GM18505 (cell line): Measurements from ENCODE around the gene TRO.

Source experiments
- ATAC-seq: cut with Tn5 transposase; IDR thresholded peaks from one replicate; pipeline ENCODE4 v1.9.1; 2021; ENCODE audit not compliant: unreplicated experiment
- POLR2A ChIP-seq: IDR thresholded peaks from 4 replicates; pipeline ENCODE4 v1.6.1; 2011; ENCODE audit warnings: borderline replicate concordance; ENCODE audit not compliant: insufficient read depth, insufficient read length; ENCODE audit errors: extremely low read depth

TRO gene

GRCh38 chrX:54931107-54931506 is 10.5 kb downstream of the TRO start:
- ATAC-seq, result no peak
- TF ChIP-seq POLR2A, result no peak

GRCh38 chrX:54933150-54933826 is 12.7 kb downstream of the TRO start:
- no peak for ATAC-seq
- TF ChIP-seq POLR2A, result no peak

DNA sequence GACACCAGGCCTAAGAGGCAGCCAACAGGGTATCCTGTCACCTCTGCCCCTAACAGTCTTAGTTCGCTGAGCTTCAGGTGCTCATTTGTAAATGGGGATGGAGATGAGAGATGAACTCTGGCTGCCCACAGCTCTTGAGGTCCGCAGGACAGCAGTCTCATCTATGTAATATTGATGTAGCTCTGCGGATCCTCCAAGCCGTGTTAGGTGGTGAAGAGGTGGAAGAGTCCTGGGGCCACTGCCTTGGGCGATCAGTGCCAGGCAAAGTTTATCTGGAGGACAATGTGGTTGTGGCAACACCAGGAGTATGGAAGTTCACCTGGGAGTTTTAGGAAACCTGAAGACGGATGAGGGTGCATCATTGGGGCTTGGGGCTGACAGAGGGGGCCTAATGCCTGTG is 13.4 kb downstream of the TRO start:
- TF ChIP-seq POLR2A, result no peak
- ATAC-seq, result no peak

- no peak for TF ChIP-seq POLR2A
- ATAC-seq, result no peak
Measured at GRCh38 chrX:54934890-54935289, 14.3 kb downstream of the TRO start.

DNA sequence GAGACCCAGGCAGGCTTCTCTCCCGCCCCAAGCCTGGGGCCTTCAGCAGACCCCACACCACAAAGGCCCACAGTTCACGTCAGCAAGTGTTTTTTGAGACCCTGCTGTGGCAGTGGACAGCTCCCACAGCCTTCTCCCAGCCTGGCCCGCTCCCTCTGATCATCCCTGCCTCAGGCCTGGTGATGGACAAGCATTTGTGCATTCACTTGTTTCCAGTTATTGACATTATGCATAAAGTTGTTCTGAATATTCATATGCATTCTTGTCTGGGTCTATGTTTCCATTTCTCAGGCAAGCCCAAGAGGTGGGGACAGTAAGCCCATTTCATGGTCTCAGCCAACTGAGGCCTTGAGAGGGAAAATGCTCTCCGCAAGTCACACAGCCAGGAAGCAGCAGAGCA is 14.7 kb downstream of the TRO start:
- TF ChIP-seq POLR2A, result no peak

GRCh38 chrX:54937416-54937815 is 16.8 kb downstream of the TRO start:
- no peak for TF ChIP-seq POLR2A
- no peak for ATAC-seq

More for the DNA sequence above, 14.7 kb downstream of the TRO start:
- no peak for ATAC-seq

DNA sequence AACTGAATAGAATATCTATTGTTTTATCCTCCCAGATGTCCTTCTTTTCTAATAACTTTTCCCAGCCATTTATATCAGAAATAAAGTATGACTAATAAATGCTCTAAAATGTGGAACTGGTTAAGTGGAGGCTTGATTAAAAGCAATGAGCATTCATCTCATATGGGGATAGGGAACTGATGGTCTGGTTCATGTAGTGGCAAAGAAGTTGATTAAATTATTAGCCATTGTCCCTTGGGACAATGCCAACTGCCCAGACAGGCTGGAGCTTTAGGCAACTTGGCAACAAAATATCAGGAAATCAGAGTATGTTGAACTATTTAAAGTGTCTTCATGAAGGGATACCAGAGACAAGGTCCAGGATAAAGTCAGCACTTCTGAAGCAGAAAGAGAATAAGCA is 24.2 kb downstream of the TRO start:
- TF ChIP-seq POLR2A, result no peak
- ATAC-seq, result no peak

DNA sequence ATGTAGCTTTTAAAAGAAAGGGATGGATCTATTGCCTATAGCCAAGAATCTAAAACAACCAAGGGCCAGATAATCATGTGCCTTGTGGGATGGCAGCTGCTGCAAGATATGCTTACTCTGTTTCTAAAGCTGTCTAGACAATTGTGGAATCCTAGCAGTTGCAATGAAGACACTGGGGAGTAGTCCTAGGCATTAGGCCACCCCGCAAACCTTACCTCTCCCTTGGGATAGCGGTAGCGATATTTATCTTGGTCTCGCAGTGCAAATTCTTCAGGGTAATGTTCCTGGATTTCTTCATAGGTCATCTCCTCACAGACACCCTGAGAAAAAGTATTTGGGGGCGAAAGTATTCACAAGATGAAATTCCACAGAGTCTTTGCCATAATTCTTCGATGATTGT is 24.6 kb downstream of the TRO start:
- no peak for TF ChIP-seq POLR2A
- no peak for ATAC-seq

DNA sequence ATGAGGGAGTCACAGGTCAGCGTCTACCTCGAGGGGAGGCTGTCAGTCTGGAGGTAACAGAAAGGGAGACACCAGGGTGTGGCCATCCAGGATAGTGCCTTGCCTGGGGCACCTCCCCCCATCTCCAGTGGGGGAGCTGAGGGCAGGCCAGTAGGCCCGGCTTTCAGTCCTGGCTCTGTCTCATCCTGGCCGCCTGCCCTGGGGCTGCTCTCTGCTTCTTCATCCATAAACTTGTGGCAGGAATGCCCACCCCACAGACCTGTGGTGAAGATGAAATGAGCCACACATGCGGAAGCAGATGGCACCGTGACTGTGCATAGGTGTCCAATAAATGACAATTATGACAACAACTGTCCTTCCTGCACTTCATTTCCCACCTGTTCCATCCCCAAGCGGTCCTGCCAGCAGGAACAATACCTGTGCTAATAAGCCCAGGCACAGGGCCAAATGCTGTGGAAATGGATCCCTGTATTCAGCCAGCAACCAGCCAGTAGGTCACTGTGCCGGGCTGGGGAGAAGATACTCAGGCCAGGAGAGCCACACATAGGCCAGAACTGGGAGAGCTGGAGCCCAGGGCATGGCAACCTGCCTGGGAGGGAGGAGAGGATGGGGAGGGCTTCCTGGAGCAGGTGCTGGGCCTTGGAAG is 30.2 kb downstream of the TRO start:
- ATAC-seq, result no peak
- no peak for TF ChIP-seq POLR2A

GRCh38 chrX:54961750-54962149 is 41.1 kb downstream of the TRO start:
- no peak for ATAC-seq
- no peak for TF ChIP-seq POLR2A

DNA sequence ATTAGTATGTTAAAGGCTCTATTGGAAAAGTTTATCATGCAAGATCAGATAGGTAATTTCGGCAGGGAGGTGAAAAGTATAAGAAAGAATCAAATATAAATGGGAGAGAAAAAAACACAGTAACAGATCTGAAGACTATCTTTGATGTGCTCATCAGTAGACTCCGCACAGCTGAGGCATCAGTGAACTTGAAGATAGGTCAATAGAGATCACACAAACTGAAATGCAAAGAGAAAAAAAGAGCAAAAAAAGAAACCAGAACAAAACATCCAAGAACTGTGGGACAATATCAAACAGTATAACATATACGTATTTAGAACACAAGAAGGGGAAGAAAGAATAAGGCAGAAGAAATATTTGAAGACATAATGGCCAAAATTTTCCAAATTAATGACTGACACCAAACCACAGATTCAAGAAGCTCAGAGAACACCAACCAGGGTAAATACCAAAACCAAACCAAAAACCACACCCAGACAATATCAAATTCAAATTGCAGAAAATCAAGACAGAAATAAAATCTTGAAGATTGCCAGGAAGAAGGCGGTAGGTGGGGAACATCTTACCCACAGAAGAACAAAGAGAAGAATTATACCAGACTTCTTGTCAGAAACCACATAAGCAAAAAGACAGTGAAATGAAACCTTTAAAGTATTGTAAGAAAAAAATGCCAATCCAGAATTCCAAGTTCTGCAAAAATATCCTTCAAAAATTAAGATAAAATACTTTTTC is 44.3 kb downstream of the TRO start:
- no peak for TF ChIP-seq POLR2A
- no peak for ATAC-seq

- ATAC-seq, result no peak
- TF ChIP-seq POLR2A, result no peak
Measured at GRCh38 chrX:54977387-54977786, 56.8 kb downstream of the TRO start.

DNA sequence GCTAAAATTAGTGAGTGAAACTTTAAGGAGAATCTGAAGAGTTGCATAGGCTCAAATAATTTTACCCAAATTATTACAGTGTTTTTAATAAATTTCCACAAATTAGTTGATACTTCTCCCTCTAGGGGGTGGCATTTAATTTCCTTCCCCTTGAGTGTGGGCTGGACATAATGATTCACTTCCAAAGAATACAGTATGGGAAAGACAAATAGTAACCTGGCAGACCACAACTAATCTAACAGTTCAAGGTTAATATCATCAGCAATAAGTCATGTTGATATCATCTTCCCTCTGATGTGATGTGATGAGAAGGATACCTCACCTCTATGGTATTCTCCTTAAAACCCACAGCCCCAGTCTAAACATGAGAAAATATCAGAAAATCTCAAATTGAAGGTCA is 57.8 kb downstream of the TRO start:
- no peak for ATAC-seq
- no peak for TF ChIP-seq POLR2A

DNA sequence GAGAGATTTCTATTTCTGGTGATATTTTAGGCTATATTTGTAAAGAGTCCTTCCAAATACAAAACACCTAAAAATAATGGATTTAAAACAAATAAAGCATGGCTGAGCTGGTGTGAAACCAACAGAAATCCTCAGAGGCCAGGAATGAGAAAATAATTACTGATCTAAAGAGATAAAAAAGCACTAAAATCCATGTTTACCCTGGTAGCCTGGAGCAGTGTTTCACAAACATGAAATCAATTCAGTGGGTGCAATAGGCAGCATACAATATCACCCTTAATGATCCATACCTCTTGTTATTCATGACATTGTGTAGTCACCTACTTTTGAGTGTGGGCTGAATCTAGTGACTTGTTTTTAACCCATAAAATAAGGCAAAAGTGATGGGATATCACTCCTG is 58.8 kb downstream of the TRO start:
- ATAC-seq, result no peak
- TF ChIP-seq POLR2A, result no peak
